ENCODE data around the gene OPCML.

Gene OPCML

DNA sequence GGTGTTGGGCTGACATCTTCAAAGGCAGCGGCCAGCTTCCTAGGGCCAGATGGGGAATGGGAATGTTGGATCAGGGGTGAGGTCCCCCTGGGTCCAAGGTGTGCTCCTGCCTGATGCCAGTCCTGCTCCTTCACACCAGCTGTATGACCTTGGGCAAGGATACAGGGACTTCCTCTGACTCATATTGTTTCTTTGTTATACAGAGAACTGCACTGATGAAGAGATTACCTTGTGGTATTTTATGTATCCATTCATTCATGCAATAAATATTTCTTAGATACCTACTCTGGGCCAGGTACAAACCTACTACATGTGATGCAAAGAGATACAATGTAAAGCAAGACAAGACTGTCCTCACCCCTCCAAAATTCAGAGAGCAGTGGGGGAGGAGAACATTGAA lies 3.9 kb upstream of the OPCML start:
- DNase-seq = no peak

DNA sequence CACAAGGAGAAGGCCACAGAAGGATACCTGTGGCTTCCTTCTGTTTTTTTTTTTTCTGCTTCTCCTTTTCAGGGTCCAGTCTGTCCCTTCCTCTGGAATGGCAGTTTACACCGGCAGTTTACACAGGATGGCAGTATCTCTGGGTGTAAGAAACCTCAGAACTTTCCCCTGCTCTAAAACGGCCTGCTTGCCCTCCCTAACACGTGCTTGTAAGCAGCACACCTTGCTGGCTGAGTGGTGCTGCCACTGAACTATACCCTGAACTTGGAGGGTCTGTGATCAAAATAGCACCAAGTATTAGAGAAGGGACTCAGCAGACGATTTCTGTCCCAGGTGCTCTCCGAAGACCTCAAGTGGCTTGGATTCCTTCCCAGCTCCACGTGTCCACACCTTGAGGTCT lies 904 bp upstream of the OPCML start:
- DNase-seq = no peak

DNA sequence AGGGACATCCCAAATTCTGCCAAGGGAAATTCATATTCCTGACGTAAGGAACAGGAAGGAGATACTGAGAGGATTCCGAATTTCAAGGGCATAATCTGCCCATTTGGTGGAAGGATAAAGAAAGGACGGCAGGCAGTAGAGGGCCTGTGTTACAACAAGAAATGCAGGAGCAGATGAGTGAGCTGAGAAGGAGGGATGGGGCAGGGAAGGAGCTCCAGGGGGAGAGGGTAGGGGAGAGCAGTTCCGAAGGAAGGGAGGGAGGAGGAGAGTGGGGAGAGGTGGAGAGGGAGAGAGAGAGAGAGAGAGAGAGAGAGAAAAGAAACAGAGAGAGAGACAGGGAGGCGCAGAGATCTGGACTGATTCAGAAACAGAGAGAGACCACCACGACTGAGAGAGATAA lies 843 bp downstream of the OPCML start:
- DNase-seq = no peak

DNA sequence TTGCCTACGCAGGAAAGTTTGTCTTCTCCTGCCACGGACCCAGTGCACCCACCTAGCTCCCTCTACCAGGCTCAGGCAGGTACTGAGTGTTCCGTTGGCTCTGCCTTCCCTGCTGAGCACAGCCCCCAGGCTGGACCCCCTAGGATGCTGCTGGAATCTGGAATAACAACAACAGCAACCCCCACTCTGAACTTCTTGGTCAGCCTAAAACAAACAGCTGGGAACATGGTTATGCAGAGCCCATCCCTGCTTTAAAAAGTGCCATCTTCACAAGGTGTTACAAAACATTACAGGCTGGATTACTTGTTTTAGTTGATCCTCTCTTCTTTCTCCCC lies 1.8 kb downstream of the OPCML start:
- no peak for DNase-seq

DNA sequence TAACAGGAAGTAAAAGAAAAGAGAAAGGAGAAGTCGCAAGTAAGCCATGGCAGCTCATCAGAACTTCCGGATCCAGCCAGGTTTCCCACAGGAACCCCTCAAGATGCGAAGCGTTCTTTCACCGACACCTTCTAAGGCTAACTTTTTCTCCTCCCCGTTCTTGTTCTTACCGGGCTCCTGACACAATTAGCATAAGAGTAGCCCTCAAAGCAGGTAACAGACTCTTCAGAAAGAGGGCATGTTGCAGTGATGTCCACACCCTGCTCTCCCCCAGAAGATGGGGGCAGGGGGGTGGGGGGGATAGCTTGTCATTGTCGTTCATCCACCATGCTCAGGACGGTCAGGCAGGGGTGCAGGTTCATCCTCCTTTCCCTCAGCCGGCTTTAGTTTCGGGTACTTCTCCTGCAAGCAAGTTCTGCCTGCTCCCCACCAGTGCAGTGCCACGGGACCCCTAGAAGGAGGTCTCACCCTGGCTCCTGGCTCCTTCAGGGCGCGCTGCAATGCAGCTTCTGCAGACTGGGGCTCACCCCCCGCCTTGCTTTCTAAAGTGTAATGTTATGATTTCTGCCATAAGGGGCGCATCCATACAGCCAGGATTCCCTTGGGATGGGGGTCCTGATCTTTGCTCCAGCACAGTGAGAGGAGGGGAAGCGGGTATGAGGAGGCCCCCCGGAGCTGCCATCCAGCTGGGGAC lies 2.3 kb downstream of the OPCML start:
- DNase-seq = no peak

DNA sequence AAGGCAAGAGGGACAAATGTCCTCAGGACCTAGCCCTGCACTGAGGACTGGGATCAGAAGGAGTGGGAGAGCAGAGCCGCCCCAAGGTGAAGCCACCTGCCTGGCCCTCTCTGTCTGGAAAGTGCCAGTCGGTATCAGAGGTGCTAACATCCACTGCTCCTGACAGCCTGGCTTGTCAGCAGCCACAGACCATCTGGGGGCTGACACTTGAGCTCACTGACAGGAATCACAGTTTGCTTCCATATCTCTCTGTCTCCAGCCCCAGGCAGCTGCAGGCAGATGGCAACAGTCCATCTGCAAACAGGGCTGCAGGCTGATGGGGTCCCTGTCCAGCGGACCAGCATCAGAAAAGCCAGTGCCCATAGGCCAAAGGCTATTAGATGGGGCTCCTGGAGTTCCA lies 5.5 kb downstream of the OPCML start:
- DNase-seq = no peak

DNA sequence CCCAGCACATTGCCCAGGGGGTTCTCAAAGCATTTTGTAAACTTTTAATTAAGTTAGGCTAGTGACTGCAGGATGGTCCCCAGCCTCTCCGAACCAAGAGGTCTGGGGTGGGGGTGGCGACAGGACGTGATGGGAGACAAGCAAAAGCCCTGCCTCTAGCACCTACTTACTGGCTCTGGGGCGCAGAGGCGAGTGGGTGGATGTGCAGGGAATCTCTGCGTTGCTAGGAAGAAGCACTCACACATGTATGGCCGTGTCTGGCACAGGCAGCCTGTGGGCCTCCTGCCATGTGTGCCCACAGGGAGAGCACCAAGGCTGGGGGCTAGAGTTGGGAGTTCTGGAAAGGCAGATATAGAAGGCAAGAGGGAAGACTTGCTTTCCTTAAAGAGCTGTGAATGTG lies 6.3 kb downstream of the OPCML start:
- DNase-seq = no peak

DNA sequence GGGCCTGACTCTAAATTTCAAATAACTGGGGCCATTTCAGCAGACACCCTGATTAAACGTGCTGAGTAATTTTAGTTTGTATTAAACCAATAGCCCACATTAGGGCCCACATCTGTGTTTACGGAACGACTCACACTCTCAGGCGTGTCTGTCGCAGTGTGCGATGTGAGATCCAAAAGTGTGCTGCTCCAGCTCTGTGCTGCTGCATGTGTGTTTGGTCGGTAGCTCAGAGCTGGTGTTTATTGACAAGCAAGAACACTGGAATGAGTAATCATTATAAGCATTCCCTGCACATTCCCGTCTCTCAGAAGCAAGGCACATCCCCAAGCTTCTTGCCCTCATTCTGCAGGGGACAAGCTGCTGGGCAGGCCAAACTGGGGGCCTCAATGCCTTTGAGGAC lies 7.8 kb downstream of the OPCML start:
- no peak for DNase-seq

DNA sequence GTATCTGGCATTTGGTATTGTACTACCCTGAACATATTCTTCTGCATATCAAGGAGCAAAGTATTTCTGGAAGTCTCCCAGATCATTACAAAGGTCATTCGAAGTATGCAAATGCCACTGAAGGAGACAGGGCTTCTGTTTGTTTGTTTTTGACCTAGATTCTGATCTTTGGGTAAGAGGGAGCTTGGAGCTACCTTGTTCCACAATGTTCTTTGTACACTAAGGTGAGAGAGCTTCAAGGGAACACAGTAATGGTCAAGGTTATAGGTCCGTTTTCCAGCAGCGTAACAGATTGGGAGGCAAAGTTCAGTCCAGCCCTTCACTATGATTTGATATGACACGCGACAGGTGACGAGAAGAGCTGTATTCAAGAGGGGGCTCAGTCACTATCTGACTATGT lies 10.0 kb downstream of the OPCML start:
- no peak for DNase-seq

DNA sequence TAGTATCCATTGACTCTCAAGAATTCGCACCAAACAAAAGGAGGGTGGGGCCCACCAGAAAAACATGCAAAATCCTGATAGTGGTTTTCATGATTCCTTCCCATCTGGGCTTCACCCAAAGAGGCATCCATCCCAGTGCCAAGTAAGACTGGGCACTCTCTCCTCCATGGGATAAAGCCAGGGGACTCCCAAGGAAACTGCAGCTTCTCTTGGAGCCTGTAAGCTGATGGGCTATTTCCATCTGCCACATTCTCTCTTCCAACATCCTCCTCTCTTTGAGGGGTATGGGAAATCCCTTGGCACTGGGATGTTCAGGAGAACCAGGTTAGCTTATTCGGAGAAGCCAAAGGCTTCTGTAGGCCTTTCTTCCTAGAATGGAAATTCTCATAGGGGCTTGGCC lies 10.8 kb downstream of the OPCML start:
- DNase-seq = no peak

DNA sequence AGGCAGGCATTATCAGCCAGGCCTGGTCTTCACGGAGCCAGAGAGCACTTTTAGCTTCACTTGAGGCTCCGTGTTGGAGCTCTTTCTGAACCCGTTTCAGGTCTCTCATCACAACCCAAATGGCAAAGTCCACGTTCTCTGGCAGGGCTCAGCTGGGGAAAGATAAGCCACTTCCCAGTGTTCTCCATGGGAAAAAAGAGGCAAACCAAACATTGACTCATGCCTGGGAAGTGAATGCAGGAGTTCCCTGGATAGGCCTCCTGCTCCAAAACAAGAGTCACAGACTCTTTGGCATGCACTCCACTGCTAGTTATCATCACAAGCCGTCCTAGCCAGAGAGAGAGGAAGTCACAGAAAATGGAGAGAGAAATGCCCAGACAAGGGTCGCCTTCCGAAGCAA lies 11.6 kb downstream of the OPCML start:
- no peak for DNase-seq

DNA sequence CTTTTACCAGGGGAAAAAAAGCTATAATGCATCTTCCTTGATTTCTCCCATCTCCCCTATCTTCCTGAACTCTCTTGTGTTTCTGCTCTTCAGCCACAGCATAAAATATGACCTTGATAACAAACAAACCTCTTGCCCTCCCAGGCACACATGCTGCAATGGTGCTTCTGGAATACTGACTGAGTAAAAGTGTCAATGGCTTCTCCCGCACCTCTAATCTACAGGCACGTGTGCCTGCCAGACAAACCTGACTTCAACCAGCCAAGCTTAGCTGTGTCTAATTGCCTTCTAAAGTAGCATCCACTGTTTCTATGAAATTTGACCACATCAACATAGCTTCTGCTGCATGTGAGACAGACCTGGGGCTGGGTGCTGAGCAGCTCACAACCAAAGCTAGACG lies 12.7 kb downstream of the OPCML start:
- DNase-seq = no peak

DNA sequence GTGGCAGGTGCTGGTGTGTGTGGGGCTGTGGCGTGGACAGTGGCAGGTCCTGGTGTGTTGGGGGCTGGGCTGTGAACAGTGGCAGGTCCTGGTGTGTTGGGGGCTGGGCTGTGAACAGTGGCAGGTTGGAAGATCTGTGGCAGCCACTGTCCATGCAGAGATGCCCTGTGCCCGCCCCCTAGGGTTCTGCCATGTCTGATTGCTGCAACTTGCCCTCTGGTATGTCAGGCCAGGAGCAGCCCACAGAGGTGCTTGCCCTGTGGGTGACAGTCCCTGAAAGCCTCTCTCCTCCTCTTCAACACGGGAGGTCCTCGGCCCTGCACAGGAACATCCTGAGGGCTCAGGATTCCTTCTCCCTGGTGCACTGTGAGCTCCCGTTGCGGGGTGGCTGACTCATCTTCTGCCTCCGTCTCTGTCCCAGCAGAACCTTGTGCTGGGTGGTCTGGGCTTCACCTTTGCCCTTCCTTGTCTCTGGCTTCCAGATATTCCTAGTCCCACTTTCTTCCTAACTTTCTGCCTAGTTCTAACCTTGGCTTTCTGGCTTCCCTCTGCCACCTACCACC lies 13.5 kb downstream of the OPCML start:
- DNase-seq = no peak

DNA sequence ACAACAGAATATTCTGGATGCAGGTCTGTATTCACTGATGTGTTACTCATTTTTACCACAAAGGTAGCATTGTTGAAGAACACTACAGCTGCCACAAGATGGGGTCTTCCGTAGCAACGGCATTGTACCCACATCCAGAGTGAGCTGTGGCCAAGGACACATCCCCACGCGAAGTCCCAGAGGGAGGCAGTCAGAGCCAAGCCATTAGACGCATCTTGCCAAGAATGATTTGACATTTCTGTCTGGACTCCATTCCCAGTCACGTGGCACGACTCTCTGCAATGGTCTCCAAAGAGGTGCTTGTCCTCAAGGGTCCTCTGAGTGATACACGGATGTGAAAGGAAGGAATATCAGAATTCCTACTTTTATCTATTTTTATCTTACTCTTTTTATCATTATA lies 15.5 kb downstream of the OPCML start:
- DNase-seq = no peak

DNA sequence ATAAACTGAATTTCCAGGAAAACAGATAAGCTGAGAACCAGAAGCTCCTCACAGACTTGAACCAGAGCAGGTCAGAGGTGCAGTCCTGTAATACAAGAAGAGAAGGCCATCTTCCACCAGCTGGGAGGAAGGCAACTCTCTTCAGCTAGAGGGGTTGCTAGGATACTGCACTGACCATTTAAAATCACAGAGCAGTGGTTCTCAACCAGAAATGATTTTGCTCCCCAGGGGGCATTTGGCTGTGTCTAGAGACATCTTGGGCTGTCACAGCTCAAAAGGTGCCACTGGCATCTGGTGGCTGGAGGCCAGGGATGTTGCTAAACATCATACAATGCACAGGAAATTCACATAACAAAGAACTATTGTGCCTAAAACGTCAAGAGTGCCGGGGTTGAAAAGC lies 17.2 kb downstream of the OPCML start:
- DNase-seq = no peak

DNA sequence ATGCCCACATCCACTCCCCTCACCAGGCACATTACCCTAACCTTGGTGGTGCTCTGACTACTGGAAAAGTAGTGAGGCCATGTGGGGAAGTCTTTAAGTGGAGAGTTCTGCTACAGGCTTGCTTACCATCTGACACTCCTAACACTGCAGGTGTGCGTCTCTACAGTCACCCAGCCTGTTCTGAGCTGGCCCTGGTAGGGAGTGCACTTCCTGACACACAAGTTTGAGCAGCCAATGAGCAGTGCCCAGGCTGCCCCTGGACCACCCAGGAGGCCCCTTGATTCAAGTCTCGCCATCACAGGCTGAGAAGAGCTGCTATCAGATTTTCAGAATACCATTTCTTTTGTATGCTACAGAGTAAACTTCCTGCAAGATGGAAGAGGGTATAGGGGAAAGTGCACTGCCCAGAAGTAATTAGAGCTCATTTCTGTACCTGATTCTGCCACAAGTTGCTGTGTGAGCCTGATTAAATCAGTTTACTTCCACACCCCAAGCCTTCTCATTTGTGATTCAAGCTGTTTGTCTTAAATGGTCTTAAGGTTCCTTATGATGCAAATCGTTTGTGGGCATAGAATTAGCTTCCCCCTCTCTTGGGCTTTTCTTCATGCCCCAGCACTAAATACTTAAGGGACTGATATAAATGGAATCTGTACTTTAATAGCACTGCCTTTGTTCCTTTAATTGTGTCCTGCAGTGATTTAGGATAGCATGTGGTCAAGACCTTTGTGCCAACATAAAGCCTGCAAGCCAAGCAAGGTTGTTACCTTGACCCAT lies 22.2 kb downstream of the OPCML start:
- no peak for DNase-seq

DNA sequence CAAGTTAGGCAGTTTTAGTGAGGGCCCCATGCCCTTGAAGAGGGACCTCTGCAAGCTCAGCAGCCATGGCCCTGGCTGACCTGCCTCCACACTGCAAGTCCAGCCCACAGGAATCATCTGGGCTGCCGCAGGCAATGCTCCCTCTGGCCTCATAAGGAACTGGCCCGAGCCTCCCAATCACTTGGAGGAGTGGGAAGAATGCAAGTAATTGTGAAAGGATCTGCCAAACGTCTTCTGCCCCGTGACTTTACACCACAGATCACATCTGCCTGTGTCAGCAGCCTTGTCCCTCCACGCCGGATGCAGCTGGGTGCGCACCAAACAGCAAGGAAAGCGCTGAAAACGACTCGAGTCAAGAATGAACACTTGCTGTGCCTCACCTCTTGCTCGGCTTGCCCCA lies 23.8 kb downstream of the OPCML start:
- DNase-seq = no peak

DNA sequence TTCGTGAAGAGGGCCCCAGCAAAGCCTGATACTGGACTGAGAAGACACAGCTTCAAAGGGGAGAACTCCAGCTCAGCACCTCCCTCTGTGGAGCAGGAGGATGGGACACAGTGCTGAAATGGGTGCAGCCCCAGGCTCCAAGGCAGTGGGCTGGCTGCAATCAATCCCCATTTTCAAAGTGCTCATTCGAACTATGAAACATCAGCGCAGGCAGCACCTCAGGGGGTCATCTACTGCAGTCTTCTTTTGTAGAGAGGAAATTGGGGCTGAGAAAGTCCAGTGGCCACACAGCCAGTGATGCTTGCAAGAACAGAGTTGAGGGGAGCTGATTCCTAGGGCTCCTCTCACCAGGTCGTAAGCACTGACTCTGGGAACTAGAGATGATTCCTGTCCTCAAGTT lies 25.1 kb downstream of the OPCML start:
- no peak for DNase-seq

DNA sequence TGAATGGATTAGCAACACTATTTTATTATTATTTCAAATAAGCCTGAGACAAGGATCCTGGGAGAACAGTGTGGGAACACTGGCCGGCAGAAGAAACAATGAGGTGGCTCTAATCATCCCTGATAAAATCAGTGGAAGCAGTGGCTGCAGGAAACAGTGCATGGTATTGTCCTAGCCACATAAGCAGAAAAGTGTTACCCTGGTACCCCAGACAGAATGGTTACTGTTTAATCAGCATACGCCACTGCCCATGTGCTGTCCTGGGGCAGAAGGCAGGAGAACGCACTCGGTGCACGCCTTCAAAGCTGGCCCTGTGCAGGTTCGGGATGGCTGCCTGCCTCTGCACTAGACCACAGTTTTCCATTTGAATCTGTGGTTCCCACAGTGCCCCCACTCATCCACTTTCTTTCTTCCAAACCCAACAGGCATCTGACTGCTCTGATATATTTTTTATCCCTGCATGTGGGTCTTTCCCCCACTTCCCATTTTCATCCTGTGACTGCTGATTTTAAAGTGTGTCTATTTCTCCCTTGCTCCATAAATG lies 25.7 kb downstream of the OPCML start:
- DNase-seq = no peak

DNA sequence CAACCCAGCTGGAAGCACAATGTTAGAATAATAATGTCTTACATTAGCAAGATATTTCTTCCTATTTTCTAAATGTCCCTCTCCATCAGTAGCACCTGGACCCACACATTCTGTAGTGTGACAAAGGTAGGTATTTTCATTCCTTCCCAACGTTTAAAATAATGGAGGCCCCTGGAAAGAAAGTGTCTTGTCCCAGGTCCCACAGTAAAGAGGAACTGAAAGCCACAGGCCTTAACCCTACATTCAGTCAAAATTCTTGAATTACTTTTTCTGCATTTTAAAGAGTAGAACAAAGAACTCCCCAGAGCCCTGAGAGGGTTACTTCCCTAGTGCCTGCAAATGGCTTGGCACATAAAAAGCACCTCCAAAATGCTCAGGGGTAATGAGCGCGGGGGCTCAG lies 26.3 kb downstream of the OPCML start:
- DNase-seq = no peak

DNA sequence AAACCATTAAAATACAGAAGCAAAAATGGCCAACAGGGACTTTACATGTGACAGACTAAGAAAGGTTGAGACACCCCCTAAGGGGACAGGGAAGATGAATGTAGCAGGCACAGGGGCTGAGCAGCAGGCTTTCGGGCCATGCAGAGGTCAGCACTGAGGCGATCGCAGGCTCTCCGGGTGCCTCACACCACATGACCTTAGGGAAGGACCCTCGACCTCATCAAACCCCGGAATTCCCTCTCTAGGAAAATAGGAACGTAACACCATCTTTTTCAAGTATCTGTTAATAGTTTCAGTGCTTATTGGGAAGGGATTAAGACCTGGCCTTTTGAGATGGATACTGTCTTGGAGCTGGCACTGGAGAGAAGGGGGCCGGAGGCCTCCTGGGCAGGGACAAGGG lies 27.4 kb downstream of the OPCML start:
- DNase-seq = no peak

DNA sequence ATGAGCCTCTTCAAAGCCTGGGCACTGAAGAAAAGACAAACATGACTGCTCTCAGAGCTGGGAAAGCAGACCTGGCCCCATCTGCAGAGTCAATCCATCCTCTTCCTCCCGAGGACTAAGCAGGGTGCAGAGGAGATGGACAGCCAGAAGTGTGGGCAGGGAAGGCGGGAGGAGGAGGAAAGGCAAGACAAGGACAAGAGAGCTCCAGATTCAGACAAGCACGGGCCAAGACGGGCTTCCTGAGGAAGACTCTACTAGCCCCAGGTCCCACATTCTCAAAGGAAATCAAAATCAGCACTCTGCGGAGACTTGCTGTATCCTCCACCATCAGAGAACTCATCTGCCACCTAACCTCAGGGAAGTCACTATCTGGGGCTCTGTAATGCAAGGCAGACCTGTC lies 28.5 kb downstream of the OPCML start:
- no peak for DNase-seq

DNA sequence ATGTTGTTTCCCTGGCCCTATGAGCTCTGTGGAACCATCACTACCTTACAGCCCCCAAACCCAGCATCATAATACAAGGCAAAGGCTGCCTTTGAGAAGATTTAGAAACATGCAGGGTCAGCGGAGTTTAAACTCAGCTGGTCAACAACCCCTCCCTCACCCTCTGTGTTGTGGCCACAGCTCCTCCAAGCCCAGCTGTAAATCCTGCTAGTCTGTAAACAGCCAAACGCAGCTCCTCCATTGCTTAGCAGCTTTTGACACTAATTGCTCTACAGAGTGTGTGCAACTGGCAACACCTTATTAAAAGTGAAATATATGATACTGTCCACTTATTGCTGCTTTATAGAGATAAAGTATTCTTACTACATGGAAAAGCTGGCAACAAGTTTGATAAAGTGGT lies 29.1 kb downstream of the OPCML start:
- DNase-seq = no peak

Data from fibroblast of skin of right biceps (primary cell).